Measurements from ENCODE around the gene GAK. TPM values are rescaled to one million over a fixed set of nuclear protein-coding genes. Genes with fewer than 3 reads are reported as not detected.

The GAK gene
- total RNA-seq, 2 experiments from 2014 or later: 87.6 to 96.8 TPM

DNA sequence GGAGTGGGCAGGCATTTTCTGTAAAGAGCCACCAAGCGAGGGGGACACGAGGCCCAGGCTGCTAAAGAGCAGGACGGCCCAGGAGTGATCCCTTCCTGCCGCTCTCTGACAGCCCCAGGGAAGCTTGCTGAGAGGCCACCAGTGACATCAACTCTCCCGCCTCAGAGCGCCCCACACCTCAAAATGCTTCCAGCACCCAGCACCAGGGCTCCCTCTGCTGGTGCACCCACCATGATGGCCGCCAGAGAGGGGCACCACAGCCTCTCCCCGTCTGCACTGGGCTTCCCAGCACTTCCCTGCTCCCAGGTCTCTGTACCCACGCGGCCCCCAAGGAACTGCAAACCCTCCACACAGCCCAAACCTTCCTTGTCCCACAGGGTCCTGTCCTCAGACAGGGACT is 40.4 kb downstream of the GAK start:
- Mint-ChIP-seq H3K9me3 (peaks cover 5% of the 10 kb centered on the region), H3K27ac (no peak overlapping the region), H3K4me3 (no peak overlapping the region), H3K4me1 (ENCODE audit: low read depth) (no peaks in the 10 kb centered on the region), H3K36me3 (ENCODE audit: low read depth) (peaks cover 11% of the 10 kb centered on the region), H3K27me3 (ENCODE audit: low read depth) (no peaks in the 10 kb centered on the region)
- CTCF ChIA-PET: interaction anchor here (1.7 kb wide), 1 partner anchor 149 kb away, joined by 8 read pairs; no protein-coding TSS in a partner anchor
- peak; percentile 29 for DNase-seq
- intact Hi-C loops (cut with micrococcal nuclease): no loop called here

DNA sequence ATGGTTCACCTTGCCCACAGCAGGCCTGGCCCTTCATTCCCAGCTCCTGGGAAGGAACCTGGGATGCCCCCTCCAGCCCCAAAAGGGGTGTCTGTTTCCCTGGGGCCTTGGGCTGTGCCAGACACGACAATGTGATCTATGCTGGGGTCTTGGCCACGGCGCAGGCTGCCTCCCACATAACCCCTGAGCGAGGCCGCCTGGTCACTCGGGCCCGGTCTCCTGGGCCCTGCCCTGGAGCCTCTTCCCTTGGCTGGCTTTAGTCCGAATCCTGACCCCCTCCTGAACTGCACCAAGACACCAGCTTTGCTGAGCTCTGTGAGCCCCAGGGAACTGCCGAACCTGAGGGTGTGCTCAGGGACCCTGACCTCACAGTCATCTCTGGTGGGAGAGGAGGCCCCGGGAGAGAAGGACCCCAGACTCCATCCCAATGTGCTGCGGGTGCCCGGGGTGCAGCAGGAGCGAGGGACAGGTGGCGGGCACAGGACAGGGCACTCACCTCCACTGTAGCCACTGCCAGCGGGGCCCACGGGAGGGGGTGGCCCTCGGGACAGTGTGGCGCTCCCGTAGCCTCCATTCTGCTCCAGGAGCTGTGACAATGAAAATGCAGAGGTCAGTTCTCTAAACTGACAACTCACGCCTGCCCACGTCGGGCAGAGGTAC is 42.0 kb downstream of the GAK start:
- peaks cover 5% of the 10 kb centered on the region for H3K9me3 Mint-ChIP-seq
- H3K27me3 Mint-ChIP-seq (ENCODE audit: low read depth): no peaks in the 10 kb centered on the region
- H3K36me3 Mint-ChIP-seq (ENCODE audit: low read depth): peaks cover 13% of the 10 kb centered on the region
- H3K27ac Mint-ChIP-seq: no peak overlapping the region
- H3K4me1 Mint-ChIP-seq (ENCODE audit: low read depth): no peaks in the 10 kb centered on the region
- H3K4me3 Mint-ChIP-seq: no peak overlapping the region
- DNase-seq: no peak
- CTCF ChIA-PET: no interaction called here
- intact Hi-C loops (cut with micrococcal nuclease): no loop called here

DNA sequence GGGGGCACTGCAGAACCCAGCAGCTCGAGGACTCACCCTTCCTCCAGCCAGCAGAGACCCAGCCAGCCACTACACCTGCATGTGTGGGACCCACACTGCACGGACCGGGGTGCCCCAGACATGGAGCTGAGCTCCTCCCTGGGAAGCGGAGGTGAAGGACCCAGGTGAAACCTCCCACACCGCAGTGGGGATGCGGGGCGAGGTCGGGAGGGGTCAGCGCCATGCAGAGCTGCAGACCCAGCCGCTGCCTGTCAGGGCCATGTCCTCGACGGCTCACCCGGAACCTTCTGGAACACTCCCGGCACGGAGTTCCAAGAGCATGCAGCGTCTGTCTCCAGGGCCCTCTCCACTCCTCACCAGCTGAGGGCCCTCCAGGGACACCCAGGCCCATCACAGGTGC is 42.6 kb downstream of the GAK start:
- DNase-seq: no peak
- intact Hi-C loops (cut with micrococcal nuclease): no loop called here
- Mint-ChIP-seq H3K9me3 (peaks cover 5% of the 10 kb centered on the region), H3K4me1 (ENCODE audit: low read depth) (no peaks in the 10 kb centered on the region), H3K27me3 (ENCODE audit: low read depth) (no peaks in the 10 kb centered on the region), H3K27ac (no peak overlapping the region), H3K36me3 (ENCODE audit: low read depth) (peaks cover 13% of the 10 kb centered on the region), H3K4me3 (no peak overlapping the region)
- CTCF ChIA-PET: no interaction called here

DNA sequence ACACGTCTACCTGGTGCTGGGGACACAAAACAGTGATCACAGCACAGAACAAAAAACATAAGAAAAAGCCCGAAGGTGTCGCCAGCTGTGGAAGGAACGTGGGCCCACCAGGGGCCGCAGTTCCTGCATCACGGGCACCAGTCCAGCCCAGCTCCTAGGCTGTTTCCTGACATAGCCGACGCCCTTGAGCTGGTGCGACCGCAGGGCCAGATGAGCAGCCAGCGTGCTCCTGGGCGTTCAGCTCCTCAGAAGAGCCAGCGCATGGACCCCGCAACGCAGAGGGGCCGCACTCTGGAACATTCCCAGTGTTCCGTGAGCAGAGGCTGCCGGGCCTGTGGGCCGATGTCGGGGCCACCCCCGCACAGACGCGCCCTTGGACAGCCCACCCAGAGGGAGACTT is 44.1 kb downstream of the GAK start:
- H3K9me3 Mint-ChIP-seq: peaks cover 5% of the 10 kb centered on the region
- no peaks in the 10 kb centered on the region for H3K4me1 Mint-ChIP-seq (ENCODE audit: low read depth)
- CTCF ChIA-PET: no interaction called here
- intact Hi-C loops (cut with micrococcal nuclease): no loop called here
- H3K4me3 Mint-ChIP-seq: no peak overlapping the region
- no peaks in the 10 kb centered on the region for H3K27me3 Mint-ChIP-seq (ENCODE audit: low read depth)
- DNase-seq: no peak
- H3K36me3 Mint-ChIP-seq (ENCODE audit: low read depth): peaks cover 13% of the 10 kb centered on the region
- H3K27ac Mint-ChIP-seq: no peak overlapping the region

DNA sequence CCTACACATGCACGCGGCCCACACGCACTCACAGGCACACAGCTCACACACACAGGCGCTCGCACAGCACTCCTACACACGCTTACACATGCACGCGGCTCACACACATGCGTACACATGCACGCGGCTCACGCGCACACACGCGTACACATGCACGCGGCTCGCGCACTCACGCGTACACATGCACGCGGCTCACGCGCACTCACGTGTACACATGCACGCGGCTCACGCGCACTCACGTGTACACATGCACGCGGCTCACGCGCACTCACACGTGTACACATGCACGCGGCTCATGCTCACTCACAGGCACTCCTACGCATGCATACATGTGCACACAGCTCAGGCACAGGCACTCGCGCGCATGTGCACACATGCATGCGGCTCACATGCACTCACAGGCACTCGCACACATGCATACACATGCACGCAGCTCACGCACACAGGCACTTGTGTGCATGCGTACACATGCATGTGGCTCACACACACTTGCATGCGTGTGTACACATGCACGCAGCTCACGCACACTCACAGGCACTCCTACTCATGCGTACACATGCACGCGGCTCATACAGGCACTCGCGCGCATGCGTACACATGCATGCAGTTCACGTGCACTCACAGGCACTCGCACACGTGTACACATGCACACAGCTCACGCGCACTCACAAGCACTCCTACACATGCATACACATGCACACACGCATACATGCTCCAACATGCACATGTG is 44.9 kb downstream of the GAK start:
- Mint-ChIP-seq H3K27me3 (ENCODE audit: low read depth) (no peaks in the 10 kb centered on the region), H3K4me1 (ENCODE audit: low read depth) (no peaks in the 10 kb centered on the region), H3K36me3 (ENCODE audit: low read depth) (peaks cover 15% of the 10 kb centered on the region), H3K9me3 (peaks cover 5% of the 10 kb centered on the region), H3K27ac (no peak overlapping the region), H3K4me3 (no peak overlapping the region)
- intact Hi-C loops (cut with micrococcal nuclease): no loop called here
- CTCF ChIA-PET: no interaction called here
- DNase-seq: no peak

DNA sequence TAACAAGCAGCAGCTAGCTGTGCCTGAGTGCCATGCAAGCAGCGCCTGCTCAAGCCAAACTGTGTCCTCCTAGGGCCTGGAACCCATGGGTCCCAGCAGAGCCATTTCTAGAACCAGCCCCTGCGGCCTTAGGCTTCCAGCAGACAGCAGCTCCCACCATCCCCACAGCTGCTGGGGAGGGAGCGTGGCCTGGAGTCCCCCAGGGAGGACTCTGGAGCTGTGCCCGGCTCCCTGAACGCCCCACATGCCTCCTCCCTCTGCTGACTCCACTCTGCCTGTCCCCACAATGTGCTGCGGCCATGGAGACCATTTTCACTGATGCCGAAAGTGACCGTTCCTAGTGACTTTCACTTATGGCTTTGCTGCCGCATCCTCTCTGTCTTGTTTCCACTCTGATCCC is 45.9 kb downstream of the GAK start:
- Mint-ChIP-seq H3K36me3 (ENCODE audit: low read depth) (peaks cover 16% of the 10 kb centered on the region), H3K27me3 (ENCODE audit: low read depth) (no peaks in the 10 kb centered on the region)
- intact Hi-C loops (cut with micrococcal nuclease): no loop called here

DNA sequence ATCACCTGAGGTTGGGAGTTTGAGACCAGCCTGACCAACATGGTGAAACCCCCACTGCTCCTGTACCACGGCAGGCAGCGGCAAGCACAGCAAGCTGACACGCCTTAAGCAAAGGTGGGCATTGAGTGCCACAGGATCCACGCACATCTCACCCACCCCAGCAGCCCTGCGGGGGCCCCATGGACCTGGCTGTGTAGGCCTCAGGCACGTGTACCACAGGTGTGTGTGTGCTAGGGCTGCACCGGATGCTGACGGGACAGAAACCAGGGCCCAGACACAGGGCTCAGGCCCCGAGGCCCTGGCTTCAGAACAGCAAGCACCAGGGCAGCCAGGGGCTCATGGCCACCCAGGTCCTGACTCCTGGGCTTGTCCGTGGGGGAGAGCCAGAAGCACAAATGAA is 46.8 kb downstream of the GAK start:
- Mint-ChIP-seq H3K9me3 (peaks cover 5% of the 10 kb centered on the region), H3K4me1 (ENCODE audit: low read depth) (peaks cover 3% of the 10 kb centered on the region), H3K27ac (no peak overlapping the region), H3K36me3 (ENCODE audit: low read depth) (peaks cover 16% of the 10 kb centered on the region), H3K27me3 (ENCODE audit: low read depth) (no peaks in the 10 kb centered on the region), H3K4me3 (no peak overlapping the region)
- no peak for DNase-seq
- intact Hi-C loops (cut with micrococcal nuclease): no loop called here
- CTCF ChIA-PET: no interaction called here

More for the DNA sequence above, 45.9 kb downstream of the GAK start:
- no peaks in the 10 kb centered on the region for H3K4me1 Mint-ChIP-seq (ENCODE audit: low read depth)
- H3K27ac Mint-ChIP-seq: no peak overlapping the region
- H3K4me3 Mint-ChIP-seq: no peak overlapping the region
- H3K9me3 Mint-ChIP-seq: peaks cover 5% of the 10 kb centered on the region
- CTCF ChIA-PET: no interaction called here
- no peak for DNase-seq

DNA sequence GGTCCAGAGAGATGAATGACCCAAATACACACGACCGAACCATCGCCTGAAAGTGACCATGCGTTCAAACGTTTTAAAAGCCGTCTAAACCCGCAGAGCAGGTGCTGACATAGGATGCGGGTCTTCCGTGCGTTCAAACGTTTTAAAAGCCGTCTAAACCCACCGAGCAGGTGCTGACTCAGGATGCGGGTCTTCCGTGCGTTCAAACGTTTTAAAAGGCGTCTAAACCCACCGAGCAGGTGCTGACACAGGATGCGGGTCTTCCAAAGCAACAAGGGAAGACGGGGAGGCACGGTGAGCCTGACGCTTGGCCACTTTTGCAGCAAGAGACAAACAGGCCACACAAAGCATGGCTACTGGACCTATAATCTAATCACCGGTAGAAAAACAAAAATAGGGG is 47.2 kb downstream of the GAK start:
- Mint-ChIP-seq H3K27me3 (ENCODE audit: low read depth) (no peaks in the 10 kb centered on the region), H3K4me1 (ENCODE audit: low read depth) (peaks cover 7% of the 10 kb centered on the region), H3K27ac (no peak overlapping the region), H3K4me3 (no peak overlapping the region), H3K9me3 (peaks cover 5% of the 10 kb centered on the region), H3K36me3 (ENCODE audit: low read depth) (peaks cover 19% of the 10 kb centered on the region)
- no peak for DNase-seq
- intact Hi-C loops (cut with micrococcal nuclease): no loop called here
- CTCF ChIA-PET: no interaction called here

DNA sequence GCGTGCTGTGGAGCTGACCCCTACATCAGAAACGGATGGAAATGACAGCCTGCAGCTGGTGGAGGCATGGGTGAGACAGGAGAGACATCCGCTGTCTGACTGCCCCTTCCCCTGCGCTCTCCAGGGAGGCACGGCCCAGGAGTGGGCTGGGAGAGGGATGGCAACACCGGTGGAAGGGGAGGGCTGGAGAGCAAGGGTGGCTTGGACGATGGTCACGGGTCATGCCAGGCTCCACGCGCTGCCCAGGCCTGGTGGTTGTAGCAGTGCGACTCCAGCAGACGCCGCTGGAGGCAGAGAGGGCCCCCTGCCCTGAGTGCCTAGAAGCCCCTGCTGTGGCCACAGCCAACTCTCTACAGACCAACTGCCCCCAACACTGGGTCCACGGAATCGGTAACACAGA is 47.9 kb downstream of the GAK start:
- DNase-seq: no peak
- Mint-ChIP-seq H3K27ac (no peak overlapping the region), H3K27me3 (ENCODE audit: low read depth) (no peaks in the 10 kb centered on the region), H3K9me3 (peaks cover 5% of the 10 kb centered on the region), H3K4me1 (ENCODE audit: low read depth) (peaks cover 13% of the 10 kb centered on the region), H3K36me3 (ENCODE audit: low read depth) (peaks cover 24% of the 10 kb centered on the region), H3K4me3 (no peak overlapping the region)
- intact Hi-C loops (cut with micrococcal nuclease): no loop called here
- CTCF ChIA-PET: no interaction called here

DNA sequence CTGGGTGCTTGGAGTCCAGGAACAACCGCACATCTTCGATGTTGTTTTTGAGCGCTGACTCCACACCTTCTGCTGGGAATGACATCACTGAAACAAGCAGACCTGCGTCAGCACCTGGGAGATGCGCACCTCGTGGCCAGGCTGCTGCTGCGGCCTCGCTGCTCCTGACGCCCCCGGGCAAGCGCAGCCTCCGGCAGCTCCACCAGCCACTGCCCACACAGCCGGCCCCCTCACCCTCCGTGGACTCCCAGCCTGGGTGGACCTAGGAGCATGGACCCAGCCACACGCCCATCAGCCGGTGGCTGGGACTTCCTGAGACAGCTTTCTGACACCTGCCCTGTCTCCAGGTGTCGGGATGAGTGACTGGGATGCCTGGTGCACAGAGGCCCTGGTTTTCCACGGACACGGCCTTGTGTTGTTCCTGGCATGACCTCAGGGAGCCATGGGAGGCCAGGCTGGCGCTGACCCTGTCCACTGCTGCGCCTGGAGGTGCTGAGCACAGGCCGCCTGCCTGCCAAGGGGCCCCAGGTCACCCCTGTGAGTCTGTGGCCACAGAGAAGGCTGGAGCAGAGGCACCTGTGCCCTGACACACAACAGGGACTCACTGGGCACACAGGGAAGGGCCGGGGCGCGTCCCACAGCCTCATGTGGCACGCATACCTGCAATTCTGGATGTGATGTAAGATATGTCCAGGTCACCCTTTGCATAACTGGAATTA is 48.6 kb downstream of the GAK start:
- Mint-ChIP-seq H3K36me3 (ENCODE audit: low read depth) (peaks cover 30% of the 10 kb centered on the region), H3K27me3 (ENCODE audit: low read depth) (no peaks in the 10 kb centered on the region), H3K27ac (no peak overlapping the region), H3K4me3 (no peak overlapping the region), H3K9me3 (peaks cover 5% of the 10 kb centered on the region), H3K4me1 (ENCODE audit: low read depth) (peaks cover 21% of the 10 kb centered on the region)
- DNase-seq: no peak
- CTCF ChIA-PET: interaction anchor here (1.1 kb wide), 1 partner anchor 666 kb away, joined by 3 read pairs; no protein-coding TSS in a partner anchor
- intact Hi-C loops (cut with micrococcal nuclease): no loop called here

DNA sequence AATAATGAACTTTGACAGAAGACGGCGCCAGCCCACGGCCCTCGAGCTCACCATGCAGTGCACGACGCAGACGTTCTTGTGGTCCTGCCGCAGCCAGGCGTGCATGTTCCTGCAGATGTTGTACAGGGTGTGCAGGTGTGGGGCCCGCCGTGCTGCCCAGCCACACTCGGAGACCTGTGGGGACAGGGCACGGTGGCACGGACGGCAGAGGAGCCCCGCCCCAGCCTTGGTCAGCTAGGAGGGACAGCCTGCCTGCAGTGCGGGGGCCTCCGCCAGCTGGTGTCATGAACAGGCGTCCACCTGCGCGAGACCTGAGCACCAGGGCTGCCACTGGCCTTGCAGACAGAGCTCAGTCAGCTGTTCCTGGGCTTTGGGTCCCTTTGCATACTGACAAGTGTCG is 49.5 kb downstream of the GAK start:
- H3K27ac Mint-ChIP-seq: no peak overlapping the region
- no peak for DNase-seq
- no peaks in the 10 kb centered on the region for H3K27me3 Mint-ChIP-seq (ENCODE audit: low read depth)
- intact Hi-C loops (cut with micrococcal nuclease): no loop called here
- H3K4me3 Mint-ChIP-seq: no peak overlapping the region
- H3K36me3 Mint-ChIP-seq (ENCODE audit: low read depth): peaks cover 30% of the 10 kb centered on the region
- CTCF ChIA-PET: interaction anchor here (1.1 kb wide), 1 partner anchor 667 kb away, joined by 3 read pairs; no protein-coding TSS in a partner anchor
- H3K4me1 Mint-ChIP-seq (ENCODE audit: low read depth): peaks cover 27% of the 10 kb centered on the region
- peaks cover 3% of the 10 kb centered on the region for H3K9me3 Mint-ChIP-seq

DNA sequence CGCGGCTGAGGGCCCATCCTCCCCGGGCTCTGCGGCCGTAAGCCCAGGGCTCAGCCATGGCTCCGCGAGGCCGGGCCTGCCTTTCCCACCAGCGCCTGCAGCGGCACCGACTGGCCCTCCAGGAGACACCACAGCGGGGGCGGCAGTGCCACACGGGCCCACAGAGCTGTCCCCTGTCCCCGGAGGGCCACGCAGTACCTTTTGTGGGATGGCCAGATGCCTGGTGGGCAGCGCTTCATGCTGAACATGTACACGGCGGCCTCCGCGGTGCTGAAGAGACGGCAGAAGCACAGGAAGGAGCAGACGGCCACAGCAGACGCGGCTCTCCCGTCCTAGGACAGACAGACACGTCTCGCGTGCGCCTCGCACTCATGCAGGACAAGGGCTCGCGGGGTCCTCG is 50.4 kb downstream of the GAK start:
- Mint-ChIP-seq H3K4me1 (ENCODE audit: low read depth) (peaks cover 27% of the 10 kb centered on the region), H3K9me3 (no peaks in the 10 kb centered on the region), H3K36me3 (ENCODE audit: low read depth) (peaks cover 27% of the 10 kb centered on the region), H3K4me3 (no peak overlapping the region), H3K27me3 (ENCODE audit: low read depth) (no peaks in the 10 kb centered on the region), H3K27ac (no peak overlapping the region)
- intact Hi-C loops (cut with micrococcal nuclease): no loop called here
- DNase-seq: no peak
- CTCF ChIA-PET: no interaction called here

All from activated naive CD4-positive, alpha-beta T cell treated with anti-CD3 and anti-CD28 coated beads for 36 hours (primary cell).